Activated T-cell treated with anti-CD3 and anti-CD28 coated beads, Interleukin-2, amount 50 U/mL, for 24 hours (primary cell): ENCODE measurements around the gene EIPR1.
A peak's percentile ranks its signal among the peaks of the same experiment; 100 is the strongest.
"Not testable (repeated sequence)": the region's sequence is repeated elsewhere in the genome, so short reads cannot be mapped to it uniquely, and the experiment has no call there.

Source experiments
- DNase-seq: peaks from one replicate; pipeline ENCODE4 v3.0.0-alpha.2; 2020
- H3K27ac Mint-ChIP-seq: 2 replicates; pipeline ENCODE4 v1.8.0; 2020; ENCODE audit warnings: mild to moderate bottlenecking, mixed read lengths
- H3K27me3 Mint-ChIP-seq: 2 replicates; pipeline ENCODE4 v1.8.0; 2020; ENCODE audit warnings: mixed read lengths
- H3K36me3 Mint-ChIP-seq: 2 replicates; pipeline ENCODE4 v1.8.0; 2020; ENCODE audit warnings: low read depth, mixed read lengths
- H3K4me1 Mint-ChIP-seq: 2 replicates; pipeline ENCODE4 v1.8.0; 2020; ENCODE audit warnings: low read depth, mixed read lengths
- H3K4me3 Mint-ChIP-seq: 2 replicates; pipeline ENCODE4 v1.8.0; 2020; ENCODE audit warnings: mild to moderate bottlenecking, moderate library complexity, mixed read lengths
- H3K9me3 Mint-ChIP-seq: 2 replicates; pipeline ENCODE4 v1.8.0; 2020; ENCODE audit warnings: mixed read lengths

Gene EIPR1

DNA sequence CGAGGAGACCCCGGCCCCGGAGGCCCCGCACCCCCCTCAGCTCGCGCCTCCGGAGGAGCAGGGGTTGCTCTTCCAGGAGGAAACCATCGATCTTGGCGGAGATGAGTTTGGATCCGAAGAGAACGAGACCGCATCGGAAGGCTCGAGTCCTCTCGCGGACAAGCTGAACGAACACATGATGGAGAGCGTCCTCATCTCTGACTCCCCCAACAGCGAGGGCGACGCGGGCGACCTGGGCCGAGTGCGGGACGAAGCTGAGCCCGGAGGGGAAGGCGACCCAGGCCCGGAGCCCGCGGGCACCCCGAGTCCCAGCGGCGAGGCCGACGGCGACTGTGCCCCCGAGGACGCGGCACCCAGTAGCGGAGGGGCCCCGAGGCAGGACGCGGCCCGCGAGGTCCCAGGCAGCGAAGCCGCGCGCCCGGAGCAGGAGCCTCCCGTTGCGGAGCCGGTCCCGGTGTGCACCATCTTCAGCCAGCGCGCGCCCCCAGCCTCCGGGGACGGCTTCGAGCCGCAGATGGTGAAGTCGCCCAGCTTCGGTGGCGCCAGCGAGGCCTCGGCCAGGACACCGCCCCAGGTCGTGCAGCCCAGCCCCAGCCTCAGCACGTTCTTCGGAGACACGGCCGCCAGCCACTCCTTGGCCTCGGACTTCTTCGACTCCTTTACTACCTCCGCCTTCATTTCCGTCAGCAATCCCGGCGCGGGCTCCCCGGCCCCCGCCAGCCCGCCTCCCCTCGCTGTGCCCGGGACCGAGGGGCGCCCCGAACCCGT, 10.2 kb upstream of the EIPR1 start:
- no peaks in the 10 kb centered on the region for H3K27me3 Mint-ChIP-seq
- no peak for DNase-seq
- H3K27ac Mint-ChIP-seq, result no peak overlapping the region
- peaks cover 38% of the 10 kb centered on the region for H3K4me1 Mint-ChIP-seq
- H3K9me3 Mint-ChIP-seq, result no peaks in the 10 kb centered on the region
- H3K36me3 Mint-ChIP-seq, result peaks cover 73% of the 10 kb centered on the region
- H3K4me3 Mint-ChIP-seq, result no peak overlapping the region

DNA sequence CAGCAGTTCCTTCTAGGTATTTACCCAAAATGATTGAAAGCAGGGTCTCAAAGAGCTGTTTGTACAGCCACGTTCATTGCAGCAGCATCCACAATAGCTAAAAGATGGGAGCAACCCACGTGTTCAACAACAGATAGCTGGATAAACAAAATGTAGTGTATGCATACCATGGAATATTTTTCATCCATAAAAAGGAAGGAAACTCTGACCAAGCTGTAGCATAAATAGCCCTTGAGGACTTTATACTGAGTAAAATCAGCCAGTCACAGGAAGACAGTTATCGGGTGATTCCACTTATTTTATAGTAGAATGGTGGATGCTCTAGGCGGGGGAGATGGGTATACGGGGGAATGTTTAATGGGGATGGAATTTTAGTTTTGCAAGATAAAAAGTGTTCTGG, 9.4 kb upstream of the EIPR1 start:
- Mint-ChIP-seq H3K9me3 (no peaks in the 10 kb centered on the region), H3K27me3 (no peaks in the 10 kb centered on the region), H3K4me1 (peaks cover 31% of the 10 kb centered on the region), H3K27ac (no peak overlapping the region), H3K36me3 (peaks cover 69% of the 10 kb centered on the region), H3K4me3 (no peak overlapping the region)
- no peak for DNase-seq

DNA sequence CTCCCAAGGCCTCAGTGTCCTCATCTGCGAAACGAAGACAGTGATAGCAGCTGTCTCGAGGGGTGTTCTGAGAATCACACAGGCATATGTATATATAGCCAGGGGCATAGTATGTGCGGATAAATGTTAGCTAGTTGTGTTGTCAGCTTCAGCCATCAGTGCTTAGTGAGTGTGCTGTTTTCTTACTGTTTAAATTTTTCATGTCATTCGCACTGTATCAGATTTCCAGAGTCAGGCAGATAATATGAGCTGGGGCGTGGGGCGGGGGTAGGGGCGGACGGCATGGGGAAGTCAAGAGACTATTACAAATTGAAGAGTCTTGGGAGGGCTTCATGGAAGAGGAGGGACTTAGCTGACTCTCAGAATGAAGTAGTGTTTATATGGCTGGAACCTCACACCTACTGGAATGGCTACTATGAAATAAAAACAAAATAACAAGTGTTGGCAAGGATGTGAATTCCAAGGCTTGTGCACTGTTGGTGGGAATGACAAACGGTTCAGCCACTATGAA, 8.9 kb upstream of the EIPR1 start:
- H3K4me3 Mint-ChIP-seq, result no peak overlapping the region
- no peak overlapping the region for H3K27ac Mint-ChIP-seq
- no peaks in the 10 kb centered on the region for H3K27me3 Mint-ChIP-seq
- no peak for DNase-seq
- peaks cover 69% of the 10 kb centered on the region for H3K36me3 Mint-ChIP-seq
- H3K9me3 Mint-ChIP-seq, result no peaks in the 10 kb centered on the region
- H3K4me1 Mint-ChIP-seq, result peaks cover 31% of the 10 kb centered on the region

DNA sequence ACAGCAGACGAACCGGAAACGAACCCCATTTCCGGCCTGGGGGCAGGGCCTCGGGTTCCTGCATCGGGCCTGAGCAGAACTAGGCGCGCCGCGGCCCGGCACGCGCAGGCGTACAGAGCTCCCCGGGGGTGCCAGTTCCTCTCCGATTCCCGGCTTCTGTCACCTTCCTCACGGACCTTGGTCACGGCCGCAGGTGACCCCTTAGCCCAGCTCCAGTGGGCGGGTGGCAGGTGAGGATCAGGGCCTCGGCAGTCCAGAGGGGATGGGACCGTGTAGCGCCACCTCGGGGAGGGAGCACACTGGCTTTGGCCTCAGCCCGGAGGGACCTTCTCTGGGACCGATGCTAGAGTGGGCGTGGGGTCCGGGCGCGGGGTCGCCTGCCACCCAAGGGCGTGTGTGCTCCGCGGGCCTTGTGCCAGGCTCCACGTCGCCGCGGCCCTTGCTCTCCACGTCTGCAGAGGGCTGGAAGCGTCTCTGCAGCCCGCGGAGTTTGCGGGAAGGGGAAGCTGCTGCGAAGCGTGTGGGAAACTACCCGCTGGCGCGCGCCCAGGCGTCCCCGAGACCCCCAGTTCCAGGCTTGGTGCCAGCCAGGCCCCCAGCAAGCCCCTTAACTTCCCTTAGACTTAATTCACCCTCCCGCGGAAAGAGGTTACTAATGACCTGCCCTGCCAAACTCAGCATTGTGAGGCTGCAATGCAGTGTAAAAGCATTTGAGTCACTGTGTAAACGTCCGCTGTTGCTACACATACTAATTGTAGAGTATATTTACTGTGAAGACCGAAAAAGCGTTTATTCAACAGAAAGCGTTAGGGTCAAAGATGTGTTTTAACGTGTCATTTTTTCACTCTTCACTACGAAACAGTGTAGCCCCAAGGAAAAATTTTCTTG, 2.3 kb upstream of the EIPR1 start, which contains the start of gene TRAPPC12:
TSS of gene TRAPPC12 (plus strand) at position 48 of the 888 bp plus-strand sequence. CDS start 7,930 bp downstream, outside the sequence.
- H3K27me3 Mint-ChIP-seq, result no peaks in the 10 kb centered on the region
- H3K4me1 Mint-ChIP-seq, result peaks cover 54% of the 10 kb centered on the region
- peak within 1 kb of the TSS; percentile 99 for H3K4me3 Mint-ChIP-seq
- H3K36me3 Mint-ChIP-seq, result peaks cover 62% of the 10 kb centered on the region
- peak within 1 kb of the TSS; percentile 99 for H3K27ac Mint-ChIP-seq
- H3K9me3 Mint-ChIP-seq, result no peaks in the 10 kb centered on the region
- DNase-seq, result peak; percentile 95

DNA sequence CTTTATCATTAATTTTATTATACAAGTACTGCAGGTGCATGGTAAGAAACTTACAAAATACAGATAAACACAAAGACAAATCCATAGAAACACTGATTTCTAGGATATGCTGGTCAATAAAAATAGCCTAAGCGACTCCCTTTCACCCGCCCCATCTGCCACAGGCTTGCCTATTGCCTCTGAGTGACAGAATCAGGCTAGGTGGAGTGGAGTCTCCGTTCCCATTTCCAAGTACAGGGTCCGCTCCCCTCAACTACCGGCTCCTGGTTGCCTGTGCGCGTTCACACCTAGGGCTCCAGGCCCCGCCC, 1.7 kb upstream of the EIPR1 start:
- Mint-ChIP-seq H3K4me1 (peaks cover 49% of the 10 kb centered on the region), H3K9me3 (no peaks in the 10 kb centered on the region), H3K36me3 (peaks cover 56% of the 10 kb centered on the region), H3K27me3 (no peaks in the 10 kb centered on the region), H3K27ac (peak overlapping the region; percentile 99), H3K4me3 (peak overlapping the region; percentile 99)
- no peak for DNase-seq

DNA sequence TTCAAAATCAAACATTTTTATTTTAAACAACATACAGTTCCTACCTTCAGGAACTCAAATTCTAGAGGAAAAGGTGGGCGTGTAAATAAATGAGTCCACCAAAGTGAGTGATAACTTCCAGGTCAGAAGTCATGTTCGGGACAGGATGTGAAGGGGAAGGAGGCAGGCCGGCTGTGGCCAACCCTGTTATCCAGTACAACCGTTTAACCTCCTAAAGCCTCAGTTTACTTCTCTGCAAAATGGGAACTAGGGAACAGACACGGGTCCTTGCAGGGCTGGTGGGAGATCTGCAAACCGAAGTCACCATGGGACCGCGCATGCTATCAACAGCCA, 373 bp downstream of the EIPR1 start:
- H3K4me3 Mint-ChIP-seq, result peak overlapping the region; percentile 99
- peaks cover 40% of the 10 kb centered on the region for H3K36me3 Mint-ChIP-seq
- peaks cover 42% of the 10 kb centered on the region for H3K4me1 Mint-ChIP-seq
- no peak for DNase-seq
- no peaks in the 10 kb centered on the region for H3K9me3 Mint-ChIP-seq
- peak overlapping the region; percentile 99 for H3K27ac Mint-ChIP-seq
- H3K27me3 Mint-ChIP-seq, result no peaks in the 10 kb centered on the region

DNA sequence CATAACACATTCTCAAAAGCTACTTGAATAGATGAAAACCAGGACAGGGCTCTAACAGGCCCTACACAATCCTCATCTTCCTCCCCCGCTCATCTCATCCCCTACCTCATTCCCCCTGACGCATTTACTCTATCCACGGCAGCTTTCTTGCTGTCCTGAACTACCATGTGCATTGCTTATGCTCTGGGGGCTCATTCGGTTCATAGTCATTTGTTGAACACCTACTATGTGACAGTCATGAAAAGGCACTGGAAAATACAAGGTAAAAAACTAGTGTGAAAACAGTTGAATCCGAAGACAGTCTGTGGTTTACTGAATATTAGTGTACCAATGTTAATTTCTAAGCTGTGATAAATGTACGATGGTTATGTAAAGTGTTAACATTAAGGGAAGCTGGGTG, 797 bp downstream of the EIPR1 start:
- H3K9me3 Mint-ChIP-seq, result no peaks in the 10 kb centered on the region
- peaks cover 42% of the 10 kb centered on the region for H3K4me1 Mint-ChIP-seq
- H3K27ac Mint-ChIP-seq, result peak overlapping the region; percentile 99
- DNase-seq, result no peak
- no peaks in the 10 kb centered on the region for H3K27me3 Mint-ChIP-seq
- H3K4me3 Mint-ChIP-seq, result peak overlapping the region; percentile 99
- peaks cover 37% of the 10 kb centered on the region for H3K36me3 Mint-ChIP-seq

DNA sequence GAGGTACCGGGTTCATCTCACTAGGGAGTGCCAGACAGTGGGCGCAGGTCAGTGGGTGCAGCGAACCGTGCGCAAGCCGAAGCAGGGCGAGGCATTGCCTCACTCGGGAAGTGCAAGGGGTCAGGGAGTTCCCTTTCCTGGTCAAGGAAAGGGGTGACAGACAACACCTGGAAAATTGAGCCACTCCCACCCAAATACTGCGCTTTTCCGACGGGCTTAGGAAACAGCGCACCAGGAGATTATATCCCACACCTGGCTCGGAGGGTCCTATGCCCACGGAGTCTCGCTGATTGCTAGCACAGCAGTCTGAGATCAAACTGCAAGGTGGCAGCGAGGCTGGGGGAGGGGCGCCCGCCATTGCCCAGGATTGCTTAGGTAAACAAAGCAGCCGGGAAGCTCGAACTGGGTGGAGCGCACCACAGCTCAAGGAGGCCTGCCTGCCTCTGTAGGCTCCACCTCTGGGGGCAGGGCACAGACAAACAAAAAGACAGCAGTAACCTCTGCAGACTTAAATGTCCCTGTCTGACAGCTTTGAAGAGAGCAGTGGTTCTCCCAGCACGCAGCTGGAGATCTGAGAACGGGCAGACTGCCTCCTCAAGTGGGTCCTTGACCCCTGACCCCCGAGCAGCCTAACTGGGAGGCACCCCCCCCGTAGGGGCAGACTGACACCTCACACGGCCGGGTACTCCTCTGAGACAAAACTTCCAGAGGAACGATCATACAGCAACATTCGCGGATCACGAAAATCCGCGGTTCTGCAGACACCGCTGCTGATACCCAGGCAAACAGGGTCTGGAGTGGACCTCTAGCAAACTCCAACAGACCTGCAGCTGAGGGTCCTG, 8.1 kb downstream of the EIPR1 start:
- H3K27ac Mint-ChIP-seq, DNase-seq: not testable (repeated sequence)

DNA sequence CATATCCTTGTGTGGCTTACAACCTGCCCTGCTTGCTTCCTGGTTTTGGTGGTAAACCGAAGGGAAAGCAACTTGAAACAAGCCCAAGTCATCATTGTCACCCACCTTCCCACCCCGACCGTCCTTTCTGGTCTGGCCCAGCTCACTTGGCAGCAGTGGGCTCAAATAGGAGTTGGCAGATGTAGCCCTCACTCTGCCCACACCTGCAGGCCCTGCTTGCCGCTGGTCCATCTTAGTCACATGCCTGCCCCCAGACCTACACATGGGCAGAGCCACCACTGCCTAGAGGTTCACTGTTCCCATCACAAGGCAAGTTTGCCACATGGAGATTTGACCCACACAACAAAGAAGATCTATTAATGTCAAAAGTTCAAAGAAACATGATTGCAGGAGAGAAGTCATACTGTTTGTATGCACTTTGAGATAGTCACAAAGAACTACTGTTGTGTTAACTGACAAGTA, 9.3 kb downstream of the EIPR1 start:
- Mint-ChIP-seq H3K4me3 (no peak overlapping the region), H3K27ac (no peak overlapping the region), H3K9me3 (no peaks in the 10 kb centered on the region), H3K27me3 (no peaks in the 10 kb centered on the region), H3K4me1 (peaks cover 25% of the 10 kb centered on the region), H3K36me3 (peaks cover 18% of the 10 kb centered on the region)
- no peak for DNase-seq

More for the DNA sequence above, 8.1 kb downstream of the EIPR1 start:
- H3K9me3 Mint-ChIP-seq, H3K27me3 Mint-ChIP-seq, H3K4me3 Mint-ChIP-seq: not testable (repeated sequence)
- Mint-ChIP-seq H3K4me1 (peaks cover 23% of the 10 kb centered on the region), H3K36me3 (peaks cover 16% of the 10 kb centered on the region)

DNA sequence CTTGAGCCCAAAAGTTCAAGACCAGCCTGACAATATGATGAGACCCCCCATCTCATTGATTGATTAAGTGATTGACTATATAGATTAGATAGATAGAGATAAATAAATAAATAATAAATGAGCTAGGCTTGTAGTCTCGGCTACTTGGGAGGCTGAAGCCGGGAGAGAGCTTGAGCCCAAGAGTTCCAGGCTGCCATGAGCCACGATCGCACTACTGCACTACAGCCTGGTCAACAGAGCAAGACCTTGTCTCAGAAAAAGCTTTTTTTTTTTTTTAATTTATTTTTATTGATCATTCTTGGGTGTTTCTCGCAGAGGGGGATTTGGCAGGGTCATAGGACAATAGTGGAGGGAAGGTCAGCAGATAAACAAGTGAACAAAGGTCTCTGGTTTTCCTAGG, 12.4 kb downstream of the EIPR1 start:
- H3K4me3 Mint-ChIP-seq, result no peak overlapping the region
- no peaks in the 10 kb centered on the region for H3K27me3 Mint-ChIP-seq
- peaks cover 22% of the 10 kb centered on the region for H3K36me3 Mint-ChIP-seq
- no peaks in the 10 kb centered on the region for H3K9me3 Mint-ChIP-seq
- H3K4me1 Mint-ChIP-seq, result peaks cover 34% of the 10 kb centered on the region
- no peak for DNase-seq
- H3K27ac Mint-ChIP-seq, result no peak overlapping the region

DNA sequence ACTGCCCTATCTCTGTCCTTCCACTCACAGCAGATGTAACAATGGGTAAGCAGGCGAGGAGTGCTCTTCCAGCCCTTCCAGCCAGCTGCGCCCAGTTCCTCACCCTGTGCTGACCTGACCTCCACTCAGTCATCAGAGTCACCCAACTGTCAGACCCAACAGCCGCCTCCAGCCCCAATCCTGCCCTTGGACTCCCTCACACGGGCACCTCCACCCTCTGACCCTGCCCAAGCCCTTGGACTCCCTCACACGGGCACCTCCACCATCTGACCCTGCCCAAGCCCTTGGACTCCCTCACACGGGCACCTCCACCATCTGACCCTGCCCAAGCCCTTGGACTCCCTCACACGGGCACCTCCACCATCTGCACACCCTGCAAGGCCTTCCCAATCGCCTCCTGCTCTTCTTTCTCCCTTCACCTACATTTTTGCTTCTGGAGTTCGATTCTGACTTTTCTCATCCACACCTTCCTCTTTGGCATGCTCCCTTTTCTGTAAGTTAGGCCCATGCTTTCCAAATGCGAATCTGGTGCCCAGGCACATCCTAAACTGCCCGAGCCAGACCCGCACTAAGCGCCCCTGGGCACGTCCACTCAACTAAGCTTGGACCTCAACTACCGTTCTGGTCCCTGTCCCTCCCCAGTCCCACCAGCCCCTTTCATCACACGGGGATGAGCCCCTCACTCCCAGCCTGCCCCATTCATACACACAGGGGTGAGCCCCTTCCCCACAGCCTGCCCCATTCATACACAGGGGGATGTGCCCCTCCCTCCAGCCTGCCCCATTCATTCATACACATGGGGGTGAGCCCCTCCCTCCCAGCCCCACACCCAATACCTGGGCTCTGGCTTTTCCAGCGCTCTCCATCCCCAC, 15.9 kb downstream of the EIPR1 start:
- peaks cover 35% of the 10 kb centered on the region for H3K4me1 Mint-ChIP-seq
- H3K27me3 Mint-ChIP-seq, result no peaks in the 10 kb centered on the region
- H3K36me3 Mint-ChIP-seq, result peaks cover 19% of the 10 kb centered on the region
- DNase-seq, result no peak
- H3K27ac Mint-ChIP-seq, result no peak overlapping the region
- H3K4me3 Mint-ChIP-seq, result no peak overlapping the region
- H3K9me3 Mint-ChIP-seq, result no peaks in the 10 kb centered on the region

DNA sequence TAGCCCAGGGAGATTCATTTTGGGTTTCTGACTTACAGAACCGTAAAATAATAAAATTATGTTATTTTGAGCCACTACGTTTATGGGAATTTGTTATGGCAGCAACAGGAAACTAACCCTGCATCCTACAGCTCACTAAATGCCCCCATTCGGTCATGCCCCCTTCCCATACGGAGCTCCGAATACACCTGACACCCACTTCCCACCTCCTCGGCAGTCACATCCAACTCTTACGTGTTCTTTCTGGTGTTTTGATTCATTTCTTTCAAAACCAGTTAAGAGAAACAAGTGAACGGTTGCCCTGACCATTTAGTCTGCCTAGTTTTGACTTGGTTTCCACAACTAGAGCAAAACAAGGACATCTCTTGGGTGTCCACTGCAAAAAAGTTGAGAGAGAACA, 19.7 kb downstream of the EIPR1 start:
- no peak overlapping the region for H3K27ac Mint-ChIP-seq
- H3K9me3 Mint-ChIP-seq, result no peaks in the 10 kb centered on the region
- peaks cover 25% of the 10 kb centered on the region for H3K4me1 Mint-ChIP-seq
- H3K27me3 Mint-ChIP-seq, result no peaks in the 10 kb centered on the region
- DNase-seq, result no peak
- H3K4me3 Mint-ChIP-seq, result no peak overlapping the region
- H3K36me3 Mint-ChIP-seq, result peaks cover 48% of the 10 kb centered on the region

DNA sequence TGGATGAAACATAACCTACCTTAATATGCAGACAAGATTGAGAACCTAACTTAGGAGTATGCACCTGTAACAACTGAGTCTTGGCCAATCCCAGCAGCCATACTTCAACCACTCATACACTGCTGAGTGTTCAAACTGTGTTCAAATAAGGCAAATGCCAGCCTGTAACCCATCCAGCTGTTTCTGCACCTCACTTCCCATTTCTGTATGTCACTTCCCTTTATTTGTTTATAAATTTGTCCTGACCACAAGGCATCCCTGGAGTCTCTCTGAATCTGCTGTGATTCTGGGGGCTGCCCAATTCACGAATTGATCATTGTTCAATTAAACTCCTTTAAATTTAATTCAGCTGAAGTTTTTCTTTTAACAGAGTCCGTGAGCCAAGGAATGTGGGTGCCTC, 20.2 kb downstream of the EIPR1 start:
- not testable (repeated sequence) for DNase-seq, H3K27me3 Mint-ChIP-seq, H3K27ac Mint-ChIP-seq

More for the DNA sequence above, 20.2 kb downstream of the EIPR1 start:
- H3K36me3 Mint-ChIP-seq, result peaks cover 50% of the 10 kb centered on the region
- not testable (repeated sequence) for H3K4me3 Mint-ChIP-seq, H3K9me3 Mint-ChIP-seq
- peaks cover 21% of the 10 kb centered on the region for H3K4me1 Mint-ChIP-seq
